GM18907 (cell line): ENCODE results near the gene GHRH.

Source experiments
- ATAC-seq: cut with Tn5 transposase; IDR thresholded peaks from one replicate; pipeline ENCODE4 v1.9.1; 2021; ENCODE audit warnings: mild to moderate bottlenecking, moderate library complexity; ENCODE audit not compliant: unreplicated experiment

The GHRH gene

GRCh38 chr20:37265152-37265551, 3.5 kb upstream of the GHRH start:
- no peak for ATAC-seq

- ATAC-seq, result no peak
Observed at GRCh38 chr20:37263686-37264085, 2.1 kb upstream of the GHRH start.

GRCh38 chr20:37262505-37262904, 891 bp upstream of the GHRH start:
- ATAC-seq, result no peak

- no peak for ATAC-seq
Observed at GRCh38 chr20:37260923-37261322, 691 bp downstream of the GHRH start.

GRCh38 chr20:37259865-37260264, 1.7 kb downstream of the GHRH start:
- no peak for ATAC-seq

- no peak for ATAC-seq
Observed at GRCh38 chr20:37259031-37259430, 2.6 kb downstream of the GHRH start.

GRCh38 chr20:37257988-37258387, 3.6 kb downstream of the GHRH start:
- ATAC-seq, result no peak

GRCh38 chr20:37257530-37257929, 4.1 kb downstream of the GHRH start:
- no peak for ATAC-seq

- no peak for ATAC-seq
Observed at GRCh38 chr20:37256286-37256685, 5.3 kb downstream of the GHRH start.

- ATAC-seq, result no peak
Observed at GRCh38 chr20:37254114-37254878, 7.3 kb downstream of the GHRH start.

- no peak for ATAC-seq
Observed at GRCh38 chr20:37253087-37253486, 8.5 kb downstream of the GHRH start.

- no peak for ATAC-seq
Observed at GRCh38 chr20:37251825-37252477, 9.7 kb downstream of the GHRH start.

- no peak for ATAC-seq
Observed at GRCh38 chr20:37249304-37249703, 12.3 kb downstream of the GHRH start.

- ATAC-seq, result no peak
Observed at GRCh38 chr20:37247547-37247946, 14.1 kb downstream of the GHRH start.

- no peak for ATAC-seq
Observed at GRCh38 chr20:37246736-37247135, 14.9 kb downstream of the GHRH start.

- no peak for ATAC-seq
Observed at GRCh38 chr20:37245216-37246150, 16.1 kb downstream of the GHRH start.

GRCh38 chr20:37244572-37244957, 17.0 kb downstream of the GHRH start:
- ATAC-seq, result no peak

- ATAC-seq, result no peak
Observed at GRCh38 chr20:37243937-37244571, 17.6 kb downstream of the GHRH start.

- ATAC-seq, result no peak
Observed at GRCh38 chr20:37243076-37243936, 18.3 kb downstream of the GHRH start.

- ATAC-seq, result no peak
Observed at GRCh38 chr20:37242503-37242902, 19.1 kb downstream of the GHRH start.
